Caki2 (cell line): ENCODE results near the gene EFCAB8. TPM values are rescaled to one million over a fixed set of nuclear protein-coding genes. Genes with fewer than 3 reads are reported as not detected.
"Not testable (repeated sequence)": the region's sequence is repeated elsewhere in the genome, so short reads cannot be mapped to it uniquely, and the experiment has no call there.

ENCODE experiments used
- DNase-seq: peaks from one replicate; pipeline ENCODE4 v3.0.0-alpha.2; 2015; ENCODE audit warnings: low read depth
- in situ Hi-C: cut with HindIII; loops from 2 replicates; pipeline ENCODE4 v1.10.0; 2016; ENCODE audit warnings: low sequenced_read_pairs, low pct_unique_long_range_greater_than_20kb, mixed read lengths
- total RNA-seq: library from RNA; depleted of rRNA; stranded (reverse); fragments of >200 nt; shearing (Covaris generic); gene quantifications from 2 replicates; pipeline ENCODE4 v1.2.3, GENCODE V29; 2014; ENCODE audit warnings: low replicate concordance

EFCAB8 gene
- total RNA-seq, 1 experiment from 2014 or later = not detected

- in situ Hi-C loops = no loop called here
- DNase-seq = no peak
Measured at GRCh38 chr20:32839982-32840285, 18.8 kb upstream of the EFCAB8 start.

GRCh38 chr20:32841174-32841573 is 17.5 kb upstream of the EFCAB8 start:
- DNase-seq = no peak
- in situ Hi-C loops = no loop called here

GRCh38 chr20:32841632-32842031 is 17.1 kb upstream of the EFCAB8 start:
- DNase-seq = no peak
- in situ Hi-C loops = no loop called here

- DNase-seq = no peak
- in situ Hi-C loops = no loop called here
Measured at GRCh38 chr20:32842688-32843524, 15.8 kb upstream of the EFCAB8 start.

GRCh38 chr20:32845786-32846185 is 12.9 kb upstream of the EFCAB8 start:
- in situ Hi-C loops = no loop called here
- no peak for DNase-seq

- DNase-seq = no peak
- in situ Hi-C loops = no loop called here
Measured at GRCh38 chr20:32846852-32847251, 11.9 kb upstream of the EFCAB8 start.

GRCh38 chr20:32847964-32848363 is 10.8 kb upstream of the EFCAB8 start:
- no peak for DNase-seq
- in situ Hi-C loops = no loop called here

GRCh38 chr20:32848846-32849245 is 9.9 kb upstream of the EFCAB8 start:
- DNase-seq = no peak
- in situ Hi-C loops = no loop called here

- in situ Hi-C loops = no loop called here
- DNase-seq = no peak
Measured at GRCh38 chr20:32849577-32849976, 9.1 kb upstream of the EFCAB8 start.

- no peak for DNase-seq
- in situ Hi-C loops = no loop called here
Measured at GRCh38 chr20:32855387-32855786, 3.3 kb upstream of the EFCAB8 start.

- DNase-seq = no peak
- in situ Hi-C loops = no loop called here
Measured at GRCh38 chr20:32858189-32858588, 534 bp upstream of the EFCAB8 start.

GRCh38 chr20:32861446-32861845 is 2.7 kb downstream of the EFCAB8 start:
- in situ Hi-C loops = no loop called here
- no peak for DNase-seq

- in situ Hi-C loops = no loop called here
- DNase-seq = no peak
Measured at GRCh38 chr20:32869562-32869961, 10.8 kb downstream of the EFCAB8 start.

- DNase-seq, in situ Hi-C loops: not testable (repeated sequence)
Measured at GRCh38 chr20:32870526-32870925, 11.8 kb downstream of the EFCAB8 start.

- in situ Hi-C loops = no loop called here
- DNase-seq = no peak
Measured at GRCh38 chr20:32870985-32871384, 12.3 kb downstream of the EFCAB8 start.

- in situ Hi-C loops = no loop called here
- no peak for DNase-seq
Measured at GRCh38 chr20:32871627-32872160, 13.0 kb downstream of the EFCAB8 start.

- in situ Hi-C loops = no loop called here
- no peak for DNase-seq
Measured at GRCh38 chr20:32872266-32872665, 13.5 kb downstream of the EFCAB8 start.

- no peak for DNase-seq
- in situ Hi-C loops = no loop called here
Measured at GRCh38 chr20:32875673-32876072, 16.9 kb downstream of the EFCAB8 start.

GRCh38 chr20:32877507-32877906 is 18.8 kb downstream of the EFCAB8 start:
- in situ Hi-C loops = no loop called here
- DNase-seq = no peak

- no peak for DNase-seq
- in situ Hi-C loops = no loop called here
Measured at GRCh38 chr20:32878820-32879219, 20.1 kb downstream of the EFCAB8 start.
